K562 (cell line): ENCODE measurements around the gene PEDS1. TPM values are rescaled to one million over a fixed set of nuclear protein-coding genes. Genes with fewer than 3 reads are reported as not detected.

Experiments
- CCAR2 ChIP-seq: fragments of 200-400 bp; formaldehyde crosslinking; IDR thresholded peaks from 2 replicates; pipeline ENCODE4 v1.6.1; 2017; ENCODE audit warnings: mild to moderate bottlenecking, low read depth, low read length
- CREB1 ChIP-seq, 2 experiments: sonication (generic) in 1 of 2; formaldehyde crosslinking in 1 of 2; IDR thresholded peaks; 2 replicates each; pipeline versions ENCODE4 v1.6.1 to v1.8.0; 2012 to 2022; ENCODE audit warnings: inconsistent platforms in 1 of 2, mild to moderate bottlenecking in 1 of 2, missing genetic modification reagents in 1 of 2, moderate library complexity in 1 of 2
- EWSR1 ChIP-seq: fragments of 450-650 bp; IDR thresholded peaks from 2 replicates; pipeline ENCODE4 v1.6.1; 2018; ENCODE audit warnings: borderline replicate concordance, mild to moderate bottlenecking, low read depth, moderate library complexity; ENCODE audit not compliant: partially characterized antibody
- GABPA ChIP-seq: fragments of 200-800 bp; sonication (Bioruptor generic); conservative IDR thresholded peaks from 2 replicates; pipeline ENCODE4 v1.6.1; 2016; ENCODE audit warnings: low read depth, missing genetic modification characterization, missing compliant biosample characterization
- NONO ChIP-seq, 2 experiments: fragments of 200-400 bp in 1 of 2; fragments of 450-650 bp in 1 of 2; formaldehyde crosslinking in 1 of 2; IDR thresholded peaks; 2 replicates each; pipeline ENCODE4 v1.6.1; 2017; ENCODE audit warnings: low read depth in 2 of 2, mild to moderate bottlenecking in 2 of 2, moderate library complexity in 2 of 2, low read length in 1 of 2
- SMAD1 ChIP-seq: fragments of 150-350 bp; IDR thresholded peaks from 2 replicates; pipeline ENCODE4 v1.6.1; 2014; ENCODE audit warnings: low read length, low read depth; ENCODE audit not compliant: partially characterized antibody
- SMARCE1 ChIP-seq: fragments of 450-650 bp; IDR thresholded peaks from 2 replicates; pipeline ENCODE4 v1.7.1; 2016; ENCODE audit warnings: mild to moderate bottlenecking
- SP1 ChIP-seq: sonication (generic); formaldehyde crosslinking; IDR thresholded peaks from 2 replicates; pipeline ENCODE4 v1.8.1; 2022; ENCODE audit warnings: mild to moderate bottlenecking, missing genetic modification reagents
- SRSF3 ChIP-seq: fragments of 200-400 bp; formaldehyde crosslinking; IDR thresholded peaks from 2 replicates; pipeline ENCODE4 v1.6.1; 2016; ENCODE audit warnings: mild to moderate bottlenecking, low read length, moderate library complexity; ENCODE audit not compliant: insufficient read depth
- ZC3H11A ChIP-seq: IDR thresholded peaks from 2 replicates; pipeline ENCODE4 v1.6.1; 2012; ENCODE audit warnings: low read depth, low read length, improper control_type of control experiment
- ZFP30 ChIP-seq: fragments of 250-450 bp; sonication (Bioruptor Pico); IDR thresholded peaks from 2 replicates; pipeline ENCODE4 v1.8.0; 2022; ENCODE audit warnings: moderate library complexity, mild to moderate bottlenecking, inconsistent platforms, borderline replicate concordance
- ZNF253 ChIP-seq: fragments of 250-450 bp; sonication (Bioruptor Pico); conservative IDR thresholded peaks from 2 replicates; pipeline ENCODE4 v1.6.1; 2021; ENCODE audit warnings: mild to moderate bottlenecking
- polyA plus RNA-seq, 8 experiments: library from polyadenylated mRNA; depleted of rRNA in 4 of 8; stranded (reverse) in 5 of 8; unstranded in 3 of 8; fragments of >200 nt; fragmentation: Nextera tagmentation in 2 of 8; fragmentation: Illumina TruSeq in 1 of 8; extraction: Ambion mirVana in 2 of 8; extraction: Trizol in 1 of 8; gene quantifications; 2 replicates each; pipeline versions ENCODE4 v1.2.1 to v1.2.3, GENCODE V29; 2011 to 2014; ENCODE audit warnings: inconsistent platforms in 1 of 8, missing spikeins in 1 of 8
- total RNA-seq, 7 experiments: library from RNA; depleted of rRNA in 6 of 7; stranded (reverse); fragments of >200 nt in 6 of 7; fragmentation: Illumina TruSeq in 2 of 7; extraction: Trizol in 2 of 7; gene quantifications; 2 replicates each; pipeline versions ENCODE4 v1.2.1 to v1.2.3, GENCODE V29; 2011 to 2021; ENCODE audit warnings: low replicate concordance in 1 of 7
- TF ChIP-seq, protein P1 (sequence below), 2 experiments: fragments of 150-350 bp in 1 of 2; IDR thresholded peaks; 2 replicates each; pipeline ENCODE4 v1.6.1; 2012 to 2016; ENCODE audit warnings: low read depth in 2 of 2, low read length in 2 of 2, mild to moderate bottlenecking in 1 of 2, moderate library complexity in 1 of 2
- TF ChIP-seq, protein P2 (sequence below): sonication (generic); formaldehyde crosslinking; IDR thresholded peaks from 2 replicates; pipeline ENCODE4 v1.8.0; 2023; ENCODE audit warnings: mild to moderate bottlenecking, missing genetic modification reagents

The PEDS1 gene
- total and polyA plus RNA-seq, 9 of the 15 experiments (the other 6 are each of a cell fraction or from before 2014, with no cell fraction given): 2.9 to 38.5 (median 24.2) TPM

DNA sequence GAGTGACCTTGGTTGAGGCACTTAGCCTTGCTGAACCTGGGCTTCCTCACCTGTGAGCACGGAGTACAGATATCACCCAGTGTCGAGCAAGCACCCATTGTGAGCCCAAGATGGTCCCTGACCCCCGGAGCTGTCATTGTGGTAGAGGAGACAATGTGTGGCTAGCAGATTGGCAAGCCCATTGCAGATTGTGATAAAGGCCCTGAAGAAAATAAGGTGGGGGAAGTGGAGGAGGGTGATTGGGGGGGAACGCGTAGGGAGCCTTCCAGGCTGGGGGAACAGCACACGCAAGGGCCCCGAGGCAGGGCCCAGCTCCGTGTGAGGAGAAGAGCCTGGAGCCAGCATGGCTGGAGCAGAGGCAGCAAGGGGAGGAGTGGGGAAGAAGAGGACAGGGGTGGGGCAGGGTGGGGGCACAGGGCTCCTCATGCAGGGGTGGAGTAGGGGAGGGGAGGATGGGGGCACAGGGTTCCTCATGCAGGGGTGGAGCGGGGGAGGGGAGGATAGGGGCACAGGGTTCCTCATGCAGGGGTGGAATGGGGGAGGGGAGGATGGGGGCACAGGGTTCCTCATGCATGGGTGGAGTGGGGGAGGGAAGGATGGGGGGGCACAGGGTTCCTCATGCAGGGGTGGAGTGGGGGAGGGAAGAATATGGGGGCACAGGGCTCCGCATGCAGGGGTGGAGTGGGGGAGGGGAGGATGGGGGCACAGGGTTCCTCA, 44.1 kb upstream of the PEDS1 start (continued):
- TF ChIP-seq, protein P1, sequence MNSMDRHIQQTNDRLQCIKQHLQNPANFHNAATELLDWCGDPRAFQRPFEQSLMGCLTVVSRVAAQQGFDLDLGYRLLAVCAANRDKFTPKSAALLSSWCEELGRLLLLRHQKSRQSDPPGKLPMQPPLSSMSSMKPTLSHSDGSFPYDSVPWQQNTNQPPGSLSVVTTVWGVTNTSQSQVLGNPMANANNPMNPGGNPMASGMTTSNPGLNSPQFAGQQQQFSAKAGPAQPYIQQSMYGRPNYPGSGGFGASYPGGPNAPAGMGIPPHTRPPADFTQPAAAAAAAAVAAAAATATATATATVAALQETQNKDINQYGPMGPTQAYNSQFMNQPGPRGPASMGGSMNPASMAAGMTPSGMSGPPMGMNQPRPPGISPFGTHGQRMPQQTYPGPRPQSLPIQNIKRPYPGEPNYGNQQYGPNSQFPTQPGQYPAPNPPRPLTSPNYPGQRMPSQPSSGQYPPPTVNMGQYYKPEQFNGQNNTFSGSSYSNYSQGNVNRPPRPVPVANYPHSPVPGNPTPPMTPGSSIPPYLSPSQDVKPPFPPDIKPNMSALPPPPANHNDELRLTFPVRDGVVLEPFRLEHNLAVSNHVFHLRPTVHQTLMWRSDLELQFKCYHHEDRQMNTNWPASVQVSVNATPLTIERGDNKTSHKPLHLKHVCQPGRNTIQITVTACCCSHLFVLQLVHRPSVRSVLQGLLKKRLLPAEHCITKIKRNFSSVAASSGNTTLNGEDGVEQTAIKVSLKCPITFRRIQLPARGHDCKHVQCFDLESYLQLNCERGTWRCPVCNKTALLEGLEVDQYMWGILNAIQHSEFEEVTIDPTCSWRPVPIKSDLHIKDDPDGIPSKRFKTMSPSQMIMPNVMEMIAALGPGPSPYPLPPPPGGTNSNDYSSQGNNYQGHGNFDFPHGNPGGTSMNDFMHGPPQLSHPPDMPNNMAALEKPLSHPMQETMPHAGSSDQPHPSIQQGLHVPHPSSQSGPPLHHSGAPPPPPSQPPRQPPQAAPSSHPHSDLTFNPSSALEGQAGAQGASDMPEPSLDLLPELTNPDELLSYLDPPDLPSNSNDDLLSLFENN (IDR thresholded peaks at IDR 0.05; ENCODE audit: low read depth in 2 of 2, low read length in 2 of 2): peak in 1 of 2 experiments; percentile 41; a peak in 1 of 4 replicates
- TF ChIP-seq SRSF3 (no peak), SP1 (CRISPR knock-in tag) (no peak), NONO (IDR thresholded peaks at IDR 0.05; ENCODE audit: low read depth in 2 of 2, low read length in 1 of 2) (no peak), ZC3H11A (no peak), SMAD1 (no peak), EWSR1 (no peak), CCAR2 (no peak), ZNF253 (CRISPR knock-in tag) (no peak), CREB1 (IDR thresholded peaks at IDR 0.05) (peak; percentile 41; the same call in 1 of the 2 replicates), CREB1 (CRISPR knock-in tag; IDR thresholded peaks at IDR 0.05) (no peak), GABPA (no peak), ZFP30 (CRISPR knock-in tag) (no peak), SMARCE1 (peak; percentile 54; the same call in 1 of the 2 replicates)
- TF ChIP-seq, protein P2, sequence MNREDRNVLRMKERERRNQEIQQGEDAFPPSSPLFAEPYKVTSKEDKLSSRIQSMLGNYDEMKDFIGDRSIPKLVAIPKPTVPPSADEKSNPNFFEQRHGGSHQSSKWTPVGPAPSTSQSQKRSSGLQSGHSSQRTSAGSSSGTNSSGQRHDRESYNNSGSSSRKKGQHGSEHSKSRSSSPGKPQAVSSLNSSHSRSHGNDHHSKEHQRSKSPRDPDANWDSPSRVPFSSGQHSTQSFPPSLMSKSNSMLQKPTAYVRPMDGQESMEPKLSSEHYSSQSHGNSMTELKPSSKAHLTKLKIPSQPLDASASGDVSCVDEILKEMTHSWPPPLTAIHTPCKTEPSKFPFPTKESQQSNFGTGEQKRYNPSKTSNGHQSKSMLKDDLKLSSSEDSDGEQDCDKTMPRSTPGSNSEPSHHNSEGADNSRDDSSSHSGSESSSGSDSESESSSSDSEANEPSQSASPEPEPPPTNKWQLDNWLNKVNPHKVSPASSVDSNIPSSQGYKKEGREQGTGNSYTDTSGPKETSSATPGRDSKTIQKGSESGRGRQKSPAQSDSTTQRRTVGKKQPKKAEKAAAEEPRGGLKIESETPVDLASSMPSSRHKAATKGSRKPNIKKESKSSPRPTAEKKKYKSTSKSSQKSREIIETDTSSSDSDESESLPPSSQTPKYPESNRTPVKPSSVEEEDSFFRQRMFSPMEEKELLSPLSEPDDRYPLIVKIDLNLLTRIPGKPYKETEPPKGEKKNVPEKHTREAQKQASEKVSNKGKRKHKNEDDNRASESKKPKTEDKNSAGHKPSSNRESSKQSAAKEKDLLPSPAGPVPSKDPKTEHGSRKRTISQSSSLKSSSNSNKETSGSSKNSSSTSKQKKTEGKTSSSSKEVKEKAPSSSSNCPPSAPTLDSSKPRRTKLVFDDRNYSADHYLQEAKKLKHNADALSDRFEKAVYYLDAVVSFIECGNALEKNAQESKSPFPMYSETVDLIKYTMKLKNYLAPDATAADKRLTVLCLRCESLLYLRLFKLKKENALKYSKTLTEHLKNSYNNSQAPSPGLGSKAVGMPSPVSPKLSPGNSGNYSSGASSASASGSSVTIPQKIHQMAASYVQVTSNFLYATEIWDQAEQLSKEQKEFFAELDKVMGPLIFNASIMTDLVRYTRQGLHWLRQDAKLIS (CRISPR knock-in tag): no peak
